Ovary (tissue), 3 donors: ENCODE results near the gene AMOTL2.

Experiments
- CTCF ChIP-seq, 3 donors: fragments of 450-650 bp in 2 of 3; fragments of 200-600 bp in 1 of 3; IDR thresholded peaks; one replicate each; pipeline versions ENCODE4 v1.5.1 to v1.8.0; 2016 to 2022; ENCODE audit warnings: antibody characterized with exemption in 3 of 3, mild to moderate bottlenecking in 1 of 3
- POLR2A ChIP-seq: fragments of 450-650 bp; IDR thresholded peaks from one replicate; pipeline ENCODE4 v1.6.1; 2017; ENCODE audit warnings: antibody characterized with exemption, mild to moderate bottlenecking, moderate library complexity
- donor health status: DM: no; HTN: no; CAD: no.

- no peak for TF ChIP-seq CTCF (IDR thresholded peaks at IDR 0.05)
- TF ChIP-seq POLR2A, result no peak
Measured at GRCh38 chr3:134389865-134390264, 15.6 kb upstream of the AMOTL2 start.
